ENCODE results near the gene EVX2.

EVX2 gene

DNA sequence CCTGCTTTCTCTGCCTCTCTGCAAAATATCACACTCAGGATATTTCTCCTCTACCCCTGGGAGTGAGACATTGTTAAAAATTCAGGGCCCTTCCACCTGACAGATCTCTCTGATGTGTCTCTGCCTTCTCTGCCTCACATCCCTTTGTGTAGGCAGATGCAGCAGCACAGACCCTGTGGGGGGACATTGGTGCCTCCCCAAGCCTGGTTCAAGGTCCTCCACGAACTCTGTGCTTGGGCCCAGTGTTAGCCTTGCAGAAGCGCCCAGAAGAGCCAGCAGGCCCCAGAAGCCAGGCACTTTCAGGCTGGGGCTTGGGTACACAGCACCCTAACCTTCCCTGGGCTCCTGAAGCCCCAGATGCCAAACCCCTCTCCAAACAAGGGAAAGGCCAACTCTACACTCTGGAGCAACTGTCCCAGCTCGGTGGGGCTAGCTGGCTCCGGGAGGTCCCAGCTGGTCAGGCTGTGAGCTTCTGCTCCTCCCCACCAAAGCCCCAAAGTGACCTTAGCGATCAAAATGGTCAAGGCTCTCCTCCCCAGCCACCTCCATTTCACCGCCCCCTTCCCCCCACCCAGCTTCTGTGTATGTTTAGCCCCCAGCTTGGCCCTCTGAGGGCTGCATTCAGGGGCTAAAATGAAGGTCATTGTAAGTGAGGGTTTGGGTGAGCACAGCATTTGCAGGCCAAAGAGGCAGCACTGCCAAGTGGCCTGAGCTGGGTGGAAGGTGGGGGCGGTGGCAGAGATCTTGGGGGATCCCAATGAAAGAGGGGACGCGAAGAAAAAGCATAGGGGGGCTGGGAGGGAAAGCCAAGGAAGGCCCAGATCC is 41.4 kb upstream of the EVX2 start:
- H3K4me3 ChIP-seq (ENCODE audit: low read depth, low read length), result no peak overlapping the region
- TF ChIP-seq, protein P1, sequence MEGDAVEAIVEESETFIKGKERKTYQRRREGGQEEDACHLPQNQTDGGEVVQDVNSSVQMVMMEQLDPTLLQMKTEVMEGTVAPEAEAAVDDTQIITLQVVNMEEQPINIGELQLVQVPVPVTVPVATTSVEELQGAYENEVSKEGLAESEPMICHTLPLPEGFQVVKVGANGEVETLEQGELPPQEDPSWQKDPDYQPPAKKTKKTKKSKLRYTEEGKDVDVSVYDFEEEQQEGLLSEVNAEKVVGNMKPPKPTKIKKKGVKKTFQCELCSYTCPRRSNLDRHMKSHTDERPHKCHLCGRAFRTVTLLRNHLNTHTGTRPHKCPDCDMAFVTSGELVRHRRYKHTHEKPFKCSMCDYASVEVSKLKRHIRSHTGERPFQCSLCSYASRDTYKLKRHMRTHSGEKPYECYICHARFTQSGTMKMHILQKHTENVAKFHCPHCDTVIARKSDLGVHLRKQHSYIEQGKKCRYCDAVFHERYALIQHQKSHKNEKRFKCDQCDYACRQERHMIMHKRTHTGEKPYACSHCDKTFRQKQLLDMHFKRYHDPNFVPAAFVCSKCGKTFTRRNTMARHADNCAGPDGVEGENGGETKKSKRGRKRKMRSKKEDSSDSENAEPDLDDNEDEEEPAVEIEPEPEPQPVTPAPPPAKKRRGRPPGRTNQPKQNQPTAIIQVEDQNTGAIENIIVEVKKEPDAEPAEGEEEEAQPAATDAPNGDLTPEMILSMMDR (conservative IDR thresholded peaks at IDR 0.05; ENCODE audit: low read depth, low read length), result no peak
- DNase-seq (ENCODE audit: low read depth), result no peak

DNA sequence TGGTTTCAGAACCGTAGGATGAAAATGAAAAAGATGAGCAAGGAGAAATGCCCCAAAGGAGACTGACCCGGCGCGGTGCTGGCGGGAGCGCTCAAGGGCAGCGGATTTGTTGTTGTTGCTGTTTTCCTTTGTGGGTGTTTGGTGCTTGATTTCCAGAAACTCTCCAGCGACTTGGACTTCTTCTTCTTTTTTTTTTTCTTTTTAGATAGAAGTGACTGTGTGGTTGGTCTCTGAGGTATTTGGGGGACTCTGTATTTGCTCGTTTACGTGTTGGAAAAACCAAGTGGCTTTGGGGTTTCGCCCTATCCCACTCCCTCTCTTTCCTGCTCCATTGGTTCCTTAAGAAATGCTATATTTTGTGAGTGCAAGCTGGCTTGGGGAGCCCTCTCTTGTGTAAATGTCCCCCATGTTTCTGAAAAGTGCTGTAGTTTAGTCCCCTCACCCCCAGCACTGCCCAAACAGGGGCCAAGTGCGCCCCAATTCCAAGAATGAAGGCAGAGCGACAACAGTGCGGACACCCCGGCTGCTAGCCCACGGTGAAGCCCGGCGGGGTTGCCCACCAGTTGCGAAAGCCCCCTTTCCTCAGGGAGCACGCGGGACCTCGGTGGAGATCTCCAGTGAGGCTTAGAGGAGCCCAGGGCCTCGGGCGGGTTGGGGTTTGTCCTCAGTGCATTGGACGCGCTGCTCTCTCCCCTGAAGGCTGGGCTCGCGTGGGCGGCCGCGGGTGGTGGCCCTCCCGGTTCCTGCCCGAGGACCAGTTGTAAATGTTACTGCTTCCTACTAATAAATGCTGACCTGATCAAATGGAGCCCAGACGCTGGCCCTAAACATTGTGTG is 40.6 kb upstream of the EVX2 start:
- H3K4me3 ChIP-seq (ENCODE audit: low read depth, low read length), result no peak overlapping the region
- TF ChIP-seq, protein P1 (conservative IDR thresholded peaks at IDR 0.05; ENCODE audit: low read depth, low read length), result no peak
- DNase-seq (ENCODE audit: low read depth), result no peak

DNA sequence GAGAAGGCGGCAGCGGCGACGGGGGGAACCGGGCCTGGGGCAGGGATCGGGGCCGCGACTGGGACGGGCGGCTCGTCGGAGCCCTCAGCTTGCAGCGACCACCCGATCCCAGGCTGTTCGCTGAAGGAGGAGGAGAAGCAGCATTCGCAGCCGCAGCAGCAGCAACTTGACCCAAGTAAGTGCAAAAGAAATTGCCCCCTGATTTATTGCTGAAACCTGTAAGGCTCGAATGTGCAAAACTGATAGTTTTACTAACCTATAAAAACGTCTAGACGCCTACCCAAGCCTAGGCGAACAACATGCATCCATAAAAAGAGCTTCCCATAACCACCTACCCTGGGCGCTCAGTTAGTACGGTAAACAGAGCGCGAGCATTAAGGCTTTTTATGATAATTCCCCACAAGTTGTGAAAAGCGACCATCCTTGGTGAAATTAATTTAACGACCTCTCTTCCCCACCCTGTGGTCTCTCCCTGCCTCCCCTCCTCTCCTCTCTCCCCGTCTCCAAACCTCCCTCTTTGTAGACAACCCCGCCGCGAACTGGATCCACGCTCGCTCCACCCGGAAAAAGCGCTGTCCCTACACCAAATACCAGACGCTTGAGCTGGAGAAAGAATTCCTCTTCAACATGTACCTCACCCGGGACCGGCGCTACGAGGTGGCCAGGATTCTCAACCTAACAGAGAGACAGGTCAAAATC is 39.8 kb upstream of the EVX2 start:
- TF ChIP-seq, protein P1 (conservative IDR thresholded peaks at IDR 0.05; ENCODE audit: low read depth, low read length), result no peak
- no peak overlapping the region for H3K4me3 ChIP-seq (ENCODE audit: low read depth, low read length)
- DNase-seq (ENCODE audit: low read depth), result no peak

DNA sequence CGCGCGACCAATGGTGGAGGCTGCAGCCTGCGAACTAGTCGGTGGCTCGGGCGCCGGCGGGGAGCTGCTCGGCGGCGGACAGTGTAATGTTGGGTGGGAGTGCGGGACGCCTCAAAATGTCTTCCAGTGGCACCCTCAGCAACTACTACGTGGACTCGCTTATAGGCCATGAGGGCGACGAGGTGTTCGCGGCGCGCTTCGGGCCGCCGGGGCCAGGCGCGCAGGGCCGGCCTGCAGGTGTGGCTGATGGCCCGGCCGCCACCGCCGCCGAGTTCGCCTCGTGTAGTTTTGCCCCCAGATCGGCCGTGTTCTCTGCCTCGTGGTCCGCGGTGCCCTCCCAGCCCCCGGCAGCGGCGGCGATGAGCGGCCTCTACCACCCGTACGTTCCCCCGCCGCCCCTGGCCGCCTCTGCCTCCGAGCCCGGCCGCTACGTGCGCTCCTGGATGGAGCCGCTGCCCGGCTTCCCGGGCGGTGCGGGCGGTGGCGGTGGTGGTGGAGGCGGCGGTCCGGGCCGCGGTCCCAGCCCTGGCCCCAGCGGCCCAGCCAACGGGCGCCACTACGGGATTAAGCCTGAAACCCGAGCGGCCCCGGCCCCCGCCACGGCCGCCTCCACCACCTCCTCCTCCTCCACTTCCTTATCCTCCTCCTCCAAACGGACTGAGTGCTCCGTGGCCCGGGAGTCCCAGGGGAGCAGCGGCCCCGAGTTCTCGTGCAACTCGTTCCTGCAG is 39.1 kb upstream of the EVX2 start, which contains the start of gene HOXD9:
HOXD9 (plus strand) TSS at position 37 of the 728 bp plus-strand sequence; CDS start at position 87, 50 bp downstream.
- no peak within 1 kb of the TSS for H3K4me3 ChIP-seq (ENCODE audit: low read depth, low read length)
- TF ChIP-seq, protein P1 (conservative IDR thresholded peaks at IDR 0.05; ENCODE audit: low read depth, low read length), result no peak

DNA sequence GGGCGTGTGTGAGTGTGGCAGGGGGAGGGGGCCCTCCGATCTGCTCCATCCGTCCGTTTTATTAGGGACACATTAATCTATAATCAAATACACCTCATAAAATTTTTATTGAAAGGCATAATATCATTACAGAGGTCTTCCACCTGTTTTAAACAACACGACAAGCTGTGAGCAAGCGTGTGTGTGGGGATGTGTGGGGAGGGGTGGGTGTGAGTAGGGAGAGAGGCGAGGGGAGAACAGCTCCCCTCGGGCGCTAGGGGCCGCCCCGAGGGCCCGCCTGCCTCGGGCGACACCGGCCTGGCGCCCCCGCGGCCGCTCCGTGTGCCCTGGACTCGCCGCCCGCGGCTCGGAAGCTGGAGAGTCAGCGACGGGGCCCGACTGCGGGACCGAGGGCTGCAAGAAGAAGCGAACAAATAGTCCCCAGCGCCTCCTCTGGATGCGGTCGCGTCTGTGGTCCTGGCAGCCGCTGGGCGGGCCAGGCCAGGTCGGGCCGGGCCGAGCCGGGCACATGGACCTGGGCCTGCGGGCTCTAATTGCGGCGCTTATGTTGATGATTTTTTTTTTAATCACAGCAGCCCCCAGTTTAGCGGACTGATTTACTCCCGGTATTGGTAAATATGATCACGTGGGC is 38.4 kb upstream of the EVX2 start:
- no peak for DNase-seq (ENCODE audit: low read depth)

More for the DNA sequence above, 39.1 kb upstream of the EVX2 start, which contains the start of gene HOXD9:
- DNase-seq (ENCODE audit: low read depth), result no peak

More for the DNA sequence above, 38.4 kb upstream of the EVX2 start:
- no peak overlapping the region for H3K4me3 ChIP-seq (ENCODE audit: low read depth, low read length)
- TF ChIP-seq, protein P1 (conservative IDR thresholded peaks at IDR 0.05; ENCODE audit: low read depth, low read length), result no peak
